Upper lobe of left lung (tissue), 4 donors: ENCODE measurements around the gene SOD3.

Source experiments
- EP300 ChIP-seq, 4 donors: sonication (generic); formaldehyde crosslinking; IDR thresholded peaks; one replicate each; pipeline ENCODE4 v1.5.1; 2017; ENCODE audit warnings: antibody characterized with exemption in 4 of 4, control low read depth in 2 of 4
- POLR2A ChIP-seq, 4 donors: fragments of 450-650 bp; IDR thresholded peaks; one replicate each; pipeline ENCODE4 v1.5.1; 2016 to 2017; ENCODE audit warnings: antibody characterized with exemption in 4 of 4, mild to moderate bottlenecking in 2 of 4
- POLR2AphosphoS5 ChIP-seq, 2 donors: sonication (generic); formaldehyde crosslinking; IDR thresholded peaks; one replicate each; pipeline ENCODE4 v1.5.1; 2017; ENCODE audit warnings: antibody characterized with exemption in 2 of 2

DNA sequence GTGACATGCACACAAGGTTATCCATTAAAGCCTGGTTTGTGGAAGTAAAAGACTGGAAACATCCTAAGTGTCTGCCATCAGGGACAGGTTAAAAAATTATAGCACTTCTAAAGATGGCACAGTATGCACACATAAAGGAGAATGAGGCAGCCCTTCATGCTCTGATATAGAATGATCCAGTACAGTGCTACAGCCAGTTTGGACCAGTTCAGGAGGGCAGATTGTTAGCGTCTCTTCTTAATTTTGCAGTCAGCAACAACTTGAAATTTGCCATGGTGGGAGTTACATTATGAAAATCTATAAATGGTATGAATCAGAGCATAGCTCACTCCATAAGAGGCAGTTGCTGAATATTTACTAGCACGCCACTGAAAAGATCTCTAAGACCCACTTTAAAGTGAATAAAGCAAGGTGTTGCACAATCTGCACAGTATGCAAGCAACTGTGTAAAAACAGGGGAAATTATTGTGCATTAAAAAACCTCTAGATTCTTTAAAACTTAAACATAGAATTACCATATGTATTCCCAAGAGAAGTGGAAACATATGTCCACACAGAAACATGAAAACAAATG, 20.3 kb upstream of the SOD3 start:
- TF ChIP-seq POLR2AphosphoS5 (IDR thresholded peaks at IDR 0.05), result no peak
- peak in 1 of 4 donors; percentile 44 for TF ChIP-seq EP300 (IDR thresholded peaks at IDR 0.05)
- no peak for TF ChIP-seq POLR2A (IDR thresholded peaks at IDR 0.05)
